ENCODE data around the gene MACROD2.

Gene MACROD2

DNA sequence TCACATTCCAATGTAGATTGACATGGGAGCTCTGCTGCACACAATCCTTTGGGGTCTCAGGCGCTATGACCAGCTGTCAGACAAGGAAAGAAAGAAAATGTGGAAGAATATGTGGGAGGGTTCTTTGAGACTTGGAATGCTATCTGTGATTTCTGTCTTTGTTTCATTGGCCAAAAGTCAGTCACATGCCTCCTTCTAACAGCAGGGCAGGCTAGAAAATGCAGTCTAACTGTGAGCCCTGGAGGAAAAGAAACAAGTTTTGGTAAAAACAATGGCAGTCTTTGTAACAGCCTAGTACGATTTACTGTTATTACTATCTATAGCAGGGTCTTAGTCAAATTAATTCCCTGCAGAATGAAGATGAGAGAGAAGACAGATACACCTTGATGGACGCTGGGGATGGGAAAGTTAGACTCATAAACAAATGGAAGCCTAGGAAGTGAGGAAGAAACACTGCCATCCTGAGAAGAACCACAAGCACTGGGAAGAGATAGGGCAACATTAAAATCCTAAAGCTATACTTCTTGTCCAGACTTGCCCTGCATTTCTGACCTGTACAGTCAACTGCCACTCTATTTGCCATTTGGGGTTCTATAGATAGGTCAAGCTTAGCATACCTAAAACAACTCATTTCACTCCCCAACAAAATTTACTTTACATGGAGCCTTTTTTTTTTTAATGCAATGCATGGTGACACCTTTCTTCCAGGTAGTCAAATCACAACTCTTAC lies 1744.9 kb downstream of the MACROD2 start:
- no peak for DNase-seq (ENCODE audit: low read depth in 2 of 2)

DNA sequence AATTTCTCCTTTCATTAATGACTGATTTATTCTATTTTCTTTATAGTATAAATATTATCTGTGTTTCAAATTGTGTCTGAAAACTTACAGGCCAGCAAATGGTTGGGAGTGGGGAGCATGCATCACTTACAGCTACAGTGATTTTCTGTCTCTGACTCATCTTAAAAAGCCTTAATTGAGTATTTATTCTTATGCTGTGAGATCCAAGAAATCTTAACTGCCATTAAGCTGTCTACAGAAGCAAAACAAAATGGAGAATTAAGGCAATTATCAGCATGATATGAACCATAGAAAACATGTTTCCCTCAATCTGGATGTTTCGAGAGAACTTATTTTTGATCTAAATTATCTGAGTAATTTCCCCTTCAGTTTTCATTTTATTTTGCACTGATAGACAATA lies 1746.8 kb downstream of the MACROD2 start:
- DNase-seq (ENCODE audit: low read depth in 2 of 2) = no peak

DNA sequence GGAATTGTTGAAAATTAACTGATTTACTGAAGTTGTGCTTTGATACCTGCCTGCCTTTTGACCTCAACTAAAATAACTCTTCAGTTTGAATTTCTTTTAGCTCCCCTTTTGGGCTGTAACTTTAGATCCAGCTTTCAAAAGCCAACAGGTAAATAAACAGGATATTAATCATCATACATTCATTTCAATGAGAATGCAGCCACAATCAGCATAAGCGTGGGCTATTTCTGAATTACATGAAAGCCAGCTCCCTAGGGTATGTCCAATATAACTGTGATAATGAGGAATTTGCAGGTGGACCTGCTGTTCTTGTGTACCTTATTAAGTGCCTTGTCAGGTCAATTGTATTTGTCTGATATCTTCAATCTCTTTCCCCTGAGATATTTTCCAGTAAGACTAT lies 1747.3 kb downstream of the MACROD2 start:
- no peak for DNase-seq (ENCODE audit: low read depth in 2 of 2)

DNA sequence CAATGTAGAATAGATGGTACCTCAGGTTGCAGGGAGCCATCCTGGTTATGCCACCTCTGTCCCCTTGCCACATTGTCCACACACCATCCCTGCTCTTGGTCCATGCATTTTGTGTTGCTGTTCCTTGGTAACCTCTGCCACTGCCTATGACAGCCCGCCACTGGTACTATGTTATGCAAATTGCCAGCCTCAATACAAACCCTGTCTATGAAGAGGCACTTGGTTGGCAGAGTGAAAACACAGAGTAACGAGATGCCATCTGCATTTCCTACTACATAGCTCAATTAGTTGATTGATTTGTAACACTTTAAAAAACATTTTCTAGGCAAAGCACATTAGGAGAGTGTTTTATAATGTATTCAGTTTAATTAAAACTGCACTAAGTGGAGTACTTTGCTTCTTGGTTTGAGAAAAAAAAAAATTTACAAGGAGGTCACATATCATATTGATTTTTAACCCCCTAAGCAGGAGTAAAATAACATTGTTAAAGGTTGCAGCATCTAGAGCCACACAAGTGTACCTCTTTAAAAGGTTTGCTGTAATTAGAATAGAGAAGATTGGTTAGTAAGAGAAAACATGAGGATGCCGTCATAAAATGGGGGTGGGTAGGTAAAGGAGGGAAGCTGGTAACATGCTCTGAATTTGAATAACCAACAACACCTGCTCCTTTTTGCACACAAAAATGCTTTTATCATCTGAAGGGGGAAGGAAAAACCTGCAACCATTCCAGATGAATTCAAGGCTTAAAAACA lies 1760.9 kb downstream of the MACROD2 start:
- no peak for DNase-seq (ENCODE audit: low read depth in 2 of 2)

DNA sequence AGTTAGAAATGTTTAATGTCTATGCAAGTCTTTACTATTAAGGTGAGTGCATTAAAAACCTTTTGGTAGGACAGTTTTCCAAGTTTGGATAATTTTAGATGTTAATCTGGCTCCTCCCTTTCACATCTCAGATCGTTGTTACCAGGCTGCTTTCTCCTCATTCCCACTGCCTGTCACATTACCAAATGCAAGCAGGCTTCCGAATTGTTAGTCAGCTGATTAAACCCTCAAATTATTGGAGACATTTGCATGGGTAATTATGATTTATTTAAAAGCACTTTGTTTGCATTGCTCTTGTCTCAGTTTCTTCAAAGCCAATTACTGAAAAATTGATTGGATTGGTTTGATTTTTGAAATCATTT lies 1761.4 kb downstream of the MACROD2 start:
- DNase-seq (ENCODE audit: low read depth in 2 of 2) = no peak

DNA sequence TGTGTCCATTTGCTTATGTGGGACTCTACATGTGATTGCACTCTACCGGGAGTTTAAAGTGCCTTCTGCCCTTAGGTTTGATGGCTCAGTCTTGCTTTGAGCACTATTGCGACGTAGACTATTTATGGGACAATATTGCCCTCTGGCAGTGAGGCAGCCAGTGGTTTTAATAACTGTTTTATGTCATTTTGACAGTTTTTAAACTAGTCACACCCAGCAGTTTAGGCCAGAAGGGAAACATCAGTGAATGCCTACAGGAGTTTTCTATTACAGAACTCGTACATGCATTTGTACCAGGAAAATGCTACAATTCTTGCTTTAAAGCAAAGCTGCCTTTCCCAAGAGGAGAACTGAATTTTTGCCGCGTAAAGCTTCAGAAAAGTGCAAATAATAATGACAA lies 1764.3 kb downstream of the MACROD2 start:
- no peak for DNase-seq (ENCODE audit: low read depth in 2 of 2)

DNA sequence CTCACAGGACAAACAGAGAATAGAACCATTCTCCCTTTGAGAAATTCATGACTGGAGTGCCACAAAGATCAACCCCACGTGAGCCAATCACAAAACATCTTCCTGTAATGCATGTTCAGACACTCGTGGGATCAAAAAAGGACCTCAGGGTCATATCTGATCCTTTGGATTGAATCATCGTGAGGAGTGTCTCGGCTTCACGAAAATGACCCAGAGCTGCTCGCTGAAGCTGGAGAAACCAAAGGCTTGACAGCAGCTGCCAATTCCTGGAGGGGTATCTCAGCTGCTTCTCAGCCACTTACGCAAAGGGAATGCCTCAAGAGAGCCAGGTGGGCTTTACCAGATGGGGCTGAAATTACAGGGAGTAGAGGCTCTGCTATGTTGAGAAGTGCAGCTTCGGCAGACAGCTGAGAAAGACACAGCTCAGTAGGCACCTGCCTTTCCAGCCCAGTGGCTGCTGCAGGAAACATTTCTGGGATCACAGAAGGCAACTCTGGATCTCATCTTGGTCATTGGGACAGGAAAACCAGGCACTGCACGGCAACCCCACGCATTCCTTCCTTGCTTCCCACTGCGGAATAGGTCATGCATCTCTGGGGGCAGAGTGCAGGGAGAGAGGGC lies 1764.8 kb downstream of the MACROD2 start:
- no peak for DNase-seq (ENCODE audit: low read depth in 2 of 2)

DNA sequence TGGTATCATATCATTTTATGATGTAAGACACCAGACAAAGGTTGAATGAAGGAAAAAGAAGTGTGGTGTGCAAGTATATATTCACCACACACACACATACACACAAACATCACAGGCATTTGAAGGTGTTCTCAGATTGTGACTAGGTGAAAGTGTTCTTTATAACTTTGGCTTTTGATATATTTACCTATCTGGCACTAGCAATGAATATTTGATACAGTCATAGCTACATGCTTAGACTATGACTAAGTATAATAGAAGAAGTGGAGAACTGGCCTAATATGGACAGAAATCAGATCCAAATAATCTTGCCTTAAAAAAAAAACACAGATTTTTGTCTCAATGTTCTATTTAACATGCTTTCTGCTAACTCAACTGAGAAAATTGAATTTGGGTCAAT lies 1768.0 kb downstream of the MACROD2 start:
- no peak for DNase-seq (ENCODE audit: low read depth in 2 of 2)

DNA sequence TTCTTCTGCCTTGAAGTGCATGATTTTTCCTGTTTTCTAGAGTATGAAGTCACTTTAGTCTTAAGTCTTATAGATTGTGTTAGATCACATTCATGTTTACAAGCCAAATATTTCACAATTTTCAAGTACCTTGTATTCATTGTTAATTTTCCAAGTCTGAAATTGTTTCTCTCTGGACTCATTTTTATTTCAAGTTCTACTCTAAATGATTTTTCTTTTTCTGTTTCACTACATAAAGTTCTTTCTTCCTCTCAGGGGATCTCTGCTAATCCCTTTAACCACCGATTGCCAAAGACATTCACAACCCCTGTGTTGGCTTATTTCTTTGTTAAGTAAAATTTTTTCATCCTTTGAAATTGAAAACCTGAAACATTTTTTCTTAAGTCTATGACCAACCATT lies 1772.3 kb downstream of the MACROD2 start:
- no peak for DNase-seq (ENCODE audit: low read depth in 2 of 2)

DNA sequence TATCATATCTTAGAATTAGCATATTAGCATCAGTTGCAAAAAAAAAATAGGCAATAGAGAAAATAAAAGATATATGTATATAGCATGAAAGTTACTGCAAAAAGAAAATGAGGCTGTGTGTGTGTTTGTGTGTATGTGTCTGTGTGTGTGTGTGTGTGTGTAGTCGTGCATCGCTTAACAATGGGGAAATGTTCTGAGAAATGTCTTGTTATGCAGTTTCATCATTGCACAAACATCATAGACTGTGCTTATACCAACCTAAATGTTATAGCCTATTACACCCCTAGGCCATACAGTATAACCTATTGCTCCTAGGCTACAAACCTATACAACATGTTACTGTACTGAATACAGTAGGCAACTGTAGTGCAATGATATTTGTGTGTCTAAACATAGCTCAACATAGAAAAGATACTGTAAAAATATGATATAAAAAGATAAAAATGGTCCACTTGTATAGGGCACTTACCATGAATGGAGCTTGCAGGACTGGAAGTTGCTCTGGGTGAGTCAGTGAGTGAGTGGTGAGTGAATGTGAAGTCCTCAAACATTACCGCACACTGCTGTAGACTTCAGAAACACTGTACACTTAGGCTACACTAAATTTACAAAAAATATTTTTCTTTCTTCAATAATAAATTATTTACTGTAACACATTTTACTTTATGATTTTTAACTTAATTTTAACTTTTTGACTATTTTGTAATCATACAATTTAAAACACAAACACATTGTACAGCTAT lies 1772.9 kb downstream of the MACROD2 start:
- no peak for DNase-seq (ENCODE audit: low read depth in 2 of 2)

DNA sequence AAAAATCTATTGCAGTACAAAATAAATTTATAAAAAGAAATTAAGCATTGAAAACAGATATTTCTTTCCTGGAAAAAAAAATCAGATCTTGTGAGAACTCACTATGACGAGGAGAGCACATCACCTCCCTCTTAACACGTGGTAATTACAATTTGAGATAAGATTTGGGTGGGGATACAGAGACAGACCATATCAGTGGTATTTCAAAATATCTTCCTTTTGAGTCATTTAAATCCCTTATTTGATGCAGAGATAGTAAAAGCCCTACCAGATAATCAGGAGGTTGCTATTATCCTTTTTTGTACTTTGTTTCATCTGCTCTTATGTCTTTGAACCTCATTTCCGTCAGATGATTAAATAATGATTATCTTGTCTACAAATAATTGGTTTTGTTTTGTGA lies 1777.5 kb downstream of the MACROD2 start:
- DNase-seq (ENCODE audit: low read depth in 2 of 2) = no peak

DNA sequence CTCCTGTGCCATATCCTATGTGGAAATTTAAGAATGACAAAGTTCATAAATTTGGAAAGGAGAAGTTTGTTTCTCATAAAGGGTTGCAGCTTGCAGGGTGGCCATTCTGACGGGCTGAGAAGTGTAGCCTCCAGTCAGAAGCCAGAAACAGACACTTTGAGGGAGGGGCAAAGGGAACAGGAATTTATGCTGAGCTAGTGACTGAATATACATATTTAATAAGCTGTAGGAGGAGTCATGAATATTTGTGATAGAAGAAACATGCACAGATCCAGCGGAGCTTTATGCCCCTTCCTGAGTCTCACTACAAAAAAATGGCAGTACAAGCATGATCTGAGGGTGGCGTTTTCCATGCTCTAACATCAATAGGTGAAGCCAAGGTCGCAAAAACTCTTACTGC lies 1779.6 kb downstream of the MACROD2 start:
- DNase-seq (ENCODE audit: low read depth in 2 of 2) = no peak

DNA sequence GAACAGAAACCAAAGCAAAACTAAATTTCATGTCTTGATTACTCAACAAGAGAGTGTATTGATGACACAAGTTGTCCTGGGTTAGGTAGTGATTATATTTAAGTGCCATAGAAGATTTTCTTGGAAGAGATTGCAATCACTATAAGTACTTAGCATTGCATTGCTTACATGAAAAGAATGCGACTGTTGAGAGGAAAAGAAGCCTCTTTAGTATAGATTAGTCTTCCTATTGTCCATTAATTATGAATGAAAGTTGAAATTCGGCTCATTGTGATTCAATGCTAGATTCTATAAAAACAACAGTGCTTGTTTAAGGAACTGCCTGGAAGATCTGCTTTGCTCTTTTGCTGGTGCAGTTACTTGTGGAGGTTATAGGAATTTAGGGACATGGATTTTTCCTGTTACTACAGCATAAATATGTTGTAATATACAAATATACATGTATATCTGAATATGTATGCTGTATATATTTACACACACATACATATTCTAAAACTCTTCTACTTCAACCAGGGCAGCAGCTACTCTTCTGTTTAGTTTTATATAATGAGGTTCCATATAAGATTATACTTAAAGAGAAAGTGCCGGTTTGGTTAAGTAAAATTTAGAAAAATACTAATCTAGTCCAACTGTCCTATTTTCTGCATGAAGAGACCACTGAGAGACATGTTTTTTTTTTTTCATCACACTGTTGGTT lies 1781.6 kb downstream of the MACROD2 start:
- DNase-seq (ENCODE audit: low read depth in 2 of 2) = no peak

DNA sequence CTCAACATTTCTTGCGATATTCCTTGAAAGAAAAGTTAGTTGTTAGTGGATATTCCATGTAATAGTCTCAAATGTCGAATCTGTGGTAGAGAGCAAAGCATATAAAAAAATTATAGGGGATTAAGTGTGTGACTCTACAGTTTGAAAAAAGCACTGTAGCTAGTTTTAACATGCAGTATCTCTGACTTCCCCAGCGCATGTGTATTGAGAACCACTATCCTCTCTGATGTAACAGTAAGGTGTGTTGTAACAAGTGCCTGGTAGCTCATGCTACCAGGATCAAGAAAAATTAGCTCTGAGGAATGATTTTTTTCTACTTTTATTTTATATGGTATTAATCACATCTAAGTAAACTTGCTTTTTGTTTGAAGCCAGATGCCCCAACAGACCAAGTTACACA lies 1788.7 kb downstream of the MACROD2 start:
- no peak for DNase-seq (ENCODE audit: low read depth in 2 of 2)

DNA sequence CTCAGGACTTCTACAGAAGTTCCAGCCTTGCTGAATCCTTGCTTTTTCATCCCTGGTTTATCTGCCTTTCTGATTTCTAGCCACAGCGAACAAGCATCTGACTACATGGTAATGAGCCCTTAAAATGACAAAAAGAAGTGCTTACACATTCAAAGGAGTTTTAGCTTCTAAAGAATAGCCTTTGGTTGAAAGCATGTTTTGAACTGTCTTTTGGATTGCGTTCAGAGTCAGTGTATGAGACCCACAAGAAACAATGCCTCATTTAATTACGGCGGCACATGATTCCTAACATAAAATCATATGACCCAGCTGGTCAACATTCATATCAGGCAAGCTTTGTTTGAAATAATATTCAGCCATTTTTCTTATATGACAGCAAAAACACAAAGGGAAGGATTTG lies 1793.8 kb downstream of the MACROD2 start:
- DNase-seq (ENCODE audit: low read depth in 2 of 2) = no peak

DNA sequence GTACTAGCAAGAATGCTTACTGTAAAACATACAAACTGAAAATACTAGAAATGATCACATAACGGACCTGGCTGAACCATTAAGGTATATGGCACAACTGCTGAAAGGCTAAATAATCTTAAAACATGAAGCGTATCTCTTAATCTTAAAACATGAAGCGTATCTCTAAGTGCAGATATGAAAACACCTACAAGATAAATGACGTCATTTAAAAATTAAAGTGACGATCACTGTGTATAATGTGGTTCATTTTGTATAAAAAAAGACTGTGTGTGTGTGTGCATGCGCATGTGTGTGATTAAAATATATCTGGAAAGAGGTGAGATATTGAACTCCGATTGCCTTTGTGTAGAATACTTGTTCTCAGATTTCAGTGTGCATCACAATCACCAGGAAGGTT lies 1797.5 kb downstream of the MACROD2 start:
- DNase-seq (ENCODE audit: low read depth in 2 of 2) = no peak

DNA sequence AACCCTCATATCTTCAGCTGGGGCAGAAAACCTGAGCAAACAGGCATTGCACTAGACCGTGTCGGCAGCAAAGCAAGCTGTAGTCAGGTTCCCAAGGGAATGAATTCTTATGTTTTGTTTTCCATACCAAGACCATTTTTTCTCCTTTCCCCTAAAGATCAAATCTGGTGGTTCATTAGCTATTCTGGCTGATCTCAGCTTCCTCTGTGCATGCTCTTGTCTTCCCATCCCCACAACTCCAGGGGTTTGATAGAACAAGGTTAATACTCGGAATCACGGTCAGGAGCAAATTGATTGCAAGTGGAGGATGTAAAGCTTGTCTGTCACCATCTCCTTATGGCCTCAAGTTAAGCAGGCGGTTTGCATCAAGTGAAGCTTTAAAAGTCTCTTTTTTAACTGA lies 1799.1 kb downstream of the MACROD2 start:
- no peak for DNase-seq (ENCODE audit: low read depth in 2 of 2)

DNA sequence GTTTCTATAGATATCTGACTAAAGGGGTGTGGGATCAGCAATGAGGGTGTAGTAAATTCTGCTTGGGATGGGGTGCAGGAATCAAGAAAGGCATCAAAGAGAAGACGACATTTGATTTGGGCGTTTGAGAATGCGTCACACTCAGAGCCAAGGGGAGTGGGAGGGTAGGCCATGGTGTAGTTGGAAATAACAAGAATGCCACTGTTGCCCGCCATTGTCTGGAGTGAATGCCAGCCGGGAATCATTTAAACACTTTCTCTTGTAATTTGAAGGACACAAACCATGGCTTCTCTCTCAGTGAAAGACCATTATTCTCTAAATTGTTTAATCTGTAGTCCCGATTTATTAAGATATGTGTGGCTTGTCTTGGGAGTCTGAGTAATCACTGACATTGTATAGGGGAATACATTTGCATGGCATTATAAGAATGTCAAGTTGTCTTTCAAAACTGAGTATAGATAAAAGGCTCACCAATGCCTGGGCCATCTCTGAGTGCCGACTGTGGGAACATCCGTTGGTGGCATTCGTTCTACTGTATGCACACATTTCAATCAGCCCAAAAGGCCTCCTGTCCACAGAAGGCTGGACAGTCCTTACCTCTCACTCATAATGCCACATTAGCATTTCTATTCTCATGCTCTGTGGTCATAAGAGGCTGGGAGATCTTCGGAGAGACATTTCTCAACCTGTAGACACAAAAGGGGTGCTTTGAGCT lies 1800.1 kb downstream of the MACROD2 start:
- DNase-seq (ENCODE audit: low read depth in 2 of 2) = no peak

DNA sequence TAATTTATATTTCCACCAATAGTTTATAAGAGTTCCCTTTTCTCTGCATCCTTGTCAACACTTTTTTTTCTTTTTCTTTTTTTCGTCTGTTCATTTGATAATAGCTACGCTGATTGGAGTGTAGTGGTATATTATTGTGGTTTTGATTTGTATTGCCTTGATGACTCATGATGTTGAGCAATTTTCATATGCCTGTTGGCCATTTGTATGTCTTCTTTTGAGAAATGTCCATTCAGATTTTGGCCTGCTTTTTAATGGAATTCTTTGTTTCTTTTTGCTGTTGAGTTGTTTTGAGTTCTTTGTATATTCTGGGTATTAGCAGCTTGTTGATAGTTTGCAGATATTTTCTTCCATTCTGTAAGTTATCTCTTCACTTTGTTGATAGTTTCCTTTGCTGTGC lies 1804.6 kb downstream of the MACROD2 start:
- DNase-seq (ENCODE audit: low read depth in 2 of 2) = no peak

DNA sequence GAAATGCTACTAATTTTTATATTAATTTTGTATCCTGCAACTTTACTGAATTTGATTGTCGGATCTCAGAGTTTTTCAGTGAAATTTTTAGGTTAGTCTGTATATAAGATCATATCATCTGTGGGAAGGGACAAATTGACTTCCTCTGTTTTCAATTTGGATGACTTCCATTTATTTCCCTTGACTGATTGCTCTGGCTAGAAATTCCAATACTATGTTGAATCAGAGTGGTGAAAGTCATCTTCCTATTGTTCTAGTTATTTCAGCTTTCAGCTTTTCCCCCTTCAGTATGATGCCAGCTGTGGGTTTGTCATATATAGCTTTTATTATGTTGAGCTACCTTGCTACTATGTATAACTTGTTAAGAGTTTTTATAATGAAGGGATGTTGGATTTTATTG lies 1806.7 kb downstream of the MACROD2 start:
- DNase-seq (ENCODE audit: low read depth in 2 of 2) = no peak

DNA sequence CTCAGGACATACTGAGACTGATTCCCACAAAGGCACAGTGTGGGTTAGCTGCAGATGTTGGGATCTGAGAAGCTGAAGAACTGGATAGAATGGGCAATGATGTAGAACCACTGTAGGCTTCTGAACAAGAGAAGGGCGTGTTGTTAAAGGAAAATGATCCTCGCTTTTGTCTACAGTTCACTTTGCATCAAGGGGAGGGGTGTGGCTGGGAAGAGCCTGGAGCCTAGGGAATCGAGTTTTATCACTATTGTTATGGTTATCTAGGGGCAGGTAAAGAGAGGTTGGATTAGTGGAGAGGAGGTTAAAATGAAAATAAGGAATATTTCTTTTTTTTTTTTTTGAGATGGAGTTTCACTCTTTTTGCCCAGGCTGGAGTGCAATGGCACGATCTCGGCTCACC lies 1809.8 kb downstream of the MACROD2 start:
- no peak for DNase-seq (ENCODE audit: low read depth in 2 of 2)

Data from stimulated activated CD8-positive, alpha-beta memory T cell treated with anti-CD3 and anti-CD28 coated beads, Interleukin-15, amount 100 ng/mL, for 48 hours (primary cell).